ENCODE data around the gene SETD7. TPM values are rescaled to one million over a fixed set of nuclear protein-coding genes. Genes with fewer than 3 reads are reported as not detected.

SETD7 gene
- total and polyA plus RNA-seq, 2 experiments from 2014 or later = 1.1 to 4.2 TPM

DNA sequence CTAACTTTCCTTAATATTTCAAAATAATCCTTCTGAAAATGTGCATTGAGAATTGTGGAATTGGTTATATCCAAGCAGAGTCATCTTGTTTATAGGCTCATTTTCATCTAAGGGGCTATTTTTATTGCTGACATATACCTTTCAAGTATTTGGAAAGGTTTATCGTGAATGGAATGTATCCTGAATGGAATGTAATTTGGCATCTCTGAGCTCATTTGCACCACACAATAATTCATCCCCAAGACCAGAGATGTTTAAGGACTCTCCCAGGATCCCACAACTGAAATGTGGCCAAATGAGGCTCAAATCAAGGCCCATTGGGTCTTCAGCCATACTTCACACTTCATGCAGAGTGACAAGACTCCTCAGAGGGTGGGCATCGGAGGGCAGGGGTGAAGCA lies 7.5 kb upstream of the SETD7 start:
- Histone ChIP-seq H2AFZ (no peak overlapping the region), H4K20me1 (replicated peaks; ENCODE audit: insufficient read depth) (no peaks in the 10 kb centered on the region), H3K9me2 (ENCODE audit: insufficient read depth) (no peaks in the 10 kb centered on the region), H3K4me1 (ENCODE audit: insufficient read depth) (peaks cover 15% of the 10 kb centered on the region), H3K4me2 (no peak overlapping the region), H3K27ac (ENCODE audit: low read depth) (no peak overlapping the region), H3F3A (replicated peaks; ENCODE audit: low read depth) (no peaks in the 10 kb centered on the region), H3K36me3 (ENCODE audit: insufficient read depth) (no peaks in the 10 kb centered on the region), H3K79me2 (replicated peaks; ENCODE audit: insufficient read depth) (no peaks in the 10 kb centered on the region), H3K27me3 (ENCODE audit: insufficient read depth) (peaks cover 18% of the 10 kb centered on the region), H3K4me3 (no peak overlapping the region)
- TF ChIP-seq STAT1 (IDR thresholded peaks at IDR 0.05; ENCODE audit: unreplicated experiment) = no peak
- TF ChIP-seq, protein P1, sequence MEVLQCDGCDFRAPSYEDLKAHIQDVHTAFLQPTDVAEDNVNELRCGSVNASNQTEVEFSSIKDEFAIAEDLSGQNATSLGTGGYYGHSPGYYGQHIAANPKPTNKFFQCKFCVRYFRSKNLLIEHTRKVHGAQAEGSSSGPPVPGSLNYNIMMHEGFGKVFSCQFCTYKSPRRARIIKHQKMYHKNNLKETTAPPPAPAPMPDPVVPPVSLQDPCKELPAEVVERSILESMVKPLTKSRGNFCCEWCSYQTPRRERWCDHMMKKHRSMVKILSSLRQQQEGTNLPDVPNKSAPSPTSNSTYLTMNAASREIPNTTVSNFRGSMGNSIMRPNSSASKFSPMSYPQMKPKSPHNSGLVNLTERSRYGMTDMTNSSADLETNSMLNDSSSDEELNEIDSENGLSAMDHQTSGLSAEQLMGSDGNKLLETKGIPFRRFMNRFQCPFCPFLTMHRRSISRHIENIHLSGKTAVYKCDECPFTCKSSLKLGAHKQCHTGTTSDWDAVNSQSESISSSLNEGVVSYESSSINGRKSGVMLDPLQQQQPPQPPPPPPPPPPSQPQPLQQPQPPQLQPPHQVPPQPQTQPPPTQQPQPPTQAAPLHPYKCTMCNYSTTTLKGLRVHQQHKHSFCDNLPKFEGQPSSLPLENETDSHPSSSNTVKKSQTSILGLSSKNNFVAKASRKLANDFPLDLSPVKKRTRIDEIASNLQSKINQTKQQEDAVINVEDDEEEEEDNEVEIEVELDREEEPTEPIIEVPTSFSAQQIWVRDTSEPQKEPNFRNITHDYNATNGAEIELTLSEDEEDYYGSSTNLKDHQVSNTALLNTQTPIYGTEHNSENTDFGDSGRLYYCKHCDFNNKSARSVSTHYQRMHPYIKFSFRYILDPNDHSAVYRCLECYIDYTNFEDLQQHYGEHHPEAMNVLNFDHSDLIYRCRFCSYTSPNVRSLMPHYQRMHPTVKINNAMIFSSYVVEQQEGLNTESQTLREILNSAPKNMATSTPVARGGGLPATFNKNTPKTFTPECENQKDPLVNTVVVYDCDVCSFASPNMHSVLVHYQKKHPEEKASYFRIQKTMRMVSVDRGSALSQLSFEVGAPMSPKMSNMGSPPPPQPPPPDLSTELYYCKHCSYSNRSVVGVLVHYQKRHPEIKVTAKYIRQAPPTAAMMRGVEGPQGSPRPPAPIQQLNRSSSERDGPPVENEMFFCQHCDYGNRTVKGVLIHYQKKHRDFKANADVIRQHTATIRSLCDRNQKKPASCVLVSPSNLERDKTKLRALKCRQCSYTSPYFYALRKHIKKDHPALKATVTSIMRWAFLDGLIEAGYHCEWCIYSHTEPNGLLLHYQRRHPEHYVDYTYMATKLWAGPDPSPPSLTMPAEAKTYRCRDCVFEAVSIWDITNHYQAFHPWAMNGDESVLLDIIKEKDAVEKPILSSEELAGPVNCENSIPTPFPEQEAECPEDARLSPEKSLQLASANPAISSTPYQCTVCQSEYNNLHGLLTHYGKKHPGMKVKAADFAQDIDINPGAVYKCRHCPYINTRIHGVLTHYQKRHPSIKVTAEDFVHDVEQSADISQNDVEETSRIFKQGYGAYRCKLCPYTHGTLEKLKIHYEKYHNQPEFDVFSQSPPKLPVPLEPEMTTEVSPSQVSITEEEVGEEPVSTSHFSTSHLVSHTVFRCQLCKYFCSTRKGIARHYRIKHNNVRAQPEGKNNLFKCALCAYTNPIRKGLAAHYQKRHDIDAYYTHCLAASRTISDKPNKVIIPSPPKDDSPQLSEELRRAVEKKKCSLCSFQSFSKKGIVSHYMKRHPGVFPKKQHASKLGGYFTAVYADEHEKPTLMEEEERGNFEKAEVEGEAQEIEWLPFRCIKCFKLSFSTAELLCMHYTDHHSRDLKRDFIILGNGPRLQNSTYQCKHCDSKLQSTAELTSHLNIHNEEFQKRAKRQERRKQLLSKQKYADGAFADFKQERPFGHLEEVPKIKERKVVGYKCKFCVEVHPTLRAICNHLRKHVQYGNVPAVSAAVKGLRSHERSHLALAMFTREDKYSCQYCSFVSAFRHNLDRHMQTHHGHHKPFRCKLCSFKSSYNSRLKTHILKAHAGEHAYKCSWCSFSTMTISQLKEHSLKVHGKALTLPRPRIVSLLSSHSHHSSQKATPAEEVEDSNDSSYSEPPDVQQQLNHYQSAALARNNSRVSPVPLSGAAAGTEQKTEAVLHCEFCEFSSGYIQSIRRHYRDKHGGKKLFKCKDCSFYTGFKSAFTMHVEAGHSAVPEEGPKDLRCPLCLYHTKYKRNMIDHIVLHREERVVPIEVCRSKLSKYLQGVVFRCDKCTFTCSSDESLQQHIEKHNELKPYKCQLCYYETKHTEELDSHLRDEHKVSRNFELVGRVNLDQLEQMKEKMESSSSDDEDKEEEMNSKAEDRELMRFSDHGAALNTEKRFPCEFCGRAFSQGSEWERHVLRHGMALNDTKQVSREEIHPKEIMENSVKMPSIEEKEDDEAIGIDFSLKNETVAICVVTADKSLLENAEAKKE (CRISPR knock-in tag; IDR thresholded peaks at IDR 0.05) = no peak
- TF ChIP-seq, protein P2, sequence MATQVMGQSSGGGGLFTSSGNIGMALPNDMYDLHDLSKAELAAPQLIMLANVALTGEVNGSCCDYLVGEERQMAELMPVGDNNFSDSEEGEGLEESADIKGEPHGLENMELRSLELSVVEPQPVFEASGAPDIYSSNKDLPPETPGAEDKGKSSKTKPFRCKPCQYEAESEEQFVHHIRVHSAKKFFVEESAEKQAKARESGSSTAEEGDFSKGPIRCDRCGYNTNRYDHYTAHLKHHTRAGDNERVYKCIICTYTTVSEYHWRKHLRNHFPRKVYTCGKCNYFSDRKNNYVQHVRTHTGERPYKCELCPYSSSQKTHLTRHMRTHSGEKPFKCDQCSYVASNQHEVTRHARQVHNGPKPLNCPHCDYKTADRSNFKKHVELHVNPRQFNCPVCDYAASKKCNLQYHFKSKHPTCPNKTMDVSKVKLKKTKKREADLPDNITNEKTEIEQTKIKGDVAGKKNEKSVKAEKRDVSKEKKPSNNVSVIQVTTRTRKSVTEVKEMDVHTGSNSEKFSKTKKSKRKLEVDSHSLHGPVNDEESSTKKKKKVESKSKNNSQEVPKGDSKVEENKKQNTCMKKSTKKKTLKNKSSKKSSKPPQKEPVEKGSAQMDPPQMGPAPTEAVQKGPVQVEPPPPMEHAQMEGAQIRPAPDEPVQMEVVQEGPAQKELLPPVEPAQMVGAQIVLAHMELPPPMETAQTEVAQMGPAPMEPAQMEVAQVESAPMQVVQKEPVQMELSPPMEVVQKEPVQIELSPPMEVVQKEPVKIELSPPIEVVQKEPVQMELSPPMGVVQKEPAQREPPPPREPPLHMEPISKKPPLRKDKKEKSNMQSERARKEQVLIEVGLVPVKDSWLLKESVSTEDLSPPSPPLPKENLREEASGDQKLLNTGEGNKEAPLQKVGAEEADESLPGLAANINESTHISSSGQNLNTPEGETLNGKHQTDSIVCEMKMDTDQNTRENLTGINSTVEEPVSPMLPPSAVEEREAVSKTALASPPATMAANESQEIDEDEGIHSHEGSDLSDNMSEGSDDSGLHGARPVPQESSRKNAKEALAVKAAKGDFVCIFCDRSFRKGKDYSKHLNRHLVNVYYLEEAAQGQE (IDR thresholded peaks at IDR 0.05; ENCODE audit: unreplicated experiment) = no peak
- no peak overlapping the region for H3K4me3 Mint-ChIP-seq
- peaks cover 23% of the 10 kb centered on the region for H3K4me1 Mint-ChIP-seq
- H3K36me3 Mint-ChIP-seq (ENCODE audit: low read depth) = no peaks in the 10 kb centered on the region
- H3K9me3 Mint-ChIP-seq = no peaks in the 10 kb centered on the region
- H3K27ac Mint-ChIP-seq = no peak overlapping the region
- ATAC-seq = no peak
- no peak for DNase-seq (ENCODE audit: low spot score)
- peaks cover 24% of the 10 kb centered on the region for H3K27me3 Mint-ChIP-seq (ENCODE audit: insufficient read depth, low read depth, poor library complexity)
